Measurements from ENCODE around the gene CHIT1. TPM values are rescaled to one million over a fixed set of nuclear protein-coding genes. Genes with fewer than 3 reads are reported as not detected.

The CHIT1 gene
- total and polyA plus RNA-seq, 4 donors: 0.89 to 4.9 (median 2.0) TPM

DNA sequence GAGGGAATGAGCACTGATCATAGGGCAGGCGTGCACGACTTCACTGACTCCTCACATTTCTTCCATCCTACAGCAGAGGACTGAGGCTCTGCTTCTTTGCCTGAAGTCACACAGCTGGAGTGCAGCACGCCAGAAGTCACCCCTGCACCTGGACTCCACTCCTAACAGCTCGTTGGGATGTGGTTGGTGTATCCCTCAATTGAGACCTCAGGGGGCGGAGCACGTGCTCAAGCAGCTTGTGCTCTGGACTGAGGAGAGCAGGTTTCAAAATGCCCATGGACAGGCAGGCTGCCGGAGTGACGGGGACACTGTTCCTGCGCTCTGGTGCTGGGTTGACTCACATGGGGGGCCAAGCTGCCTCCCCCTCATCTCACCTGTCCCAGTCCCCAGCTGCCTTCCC is 13.9 kb downstream of the CHIT1 start:
- H3K9me3 ChIP-seq (ENCODE audit: control insufficient read depth in 4 of 4, insufficient read depth in 3 of 4, low read length in 3 of 4): no peaks in the 10 kb centered on the region
- no peak overlapping the region for H3K9ac ChIP-seq (ENCODE audit: insufficient read depth in 1 of 2, low read length in 2 of 2)
- WGBS, 2 donors: 65 to 78% methylated on average over 9 of the region's 9 CpGs
- no peaks in the 10 kb centered on the region for H3K4me1 ChIP-seq (ENCODE audit: control insufficient read depth in 5 of 5, insufficient read depth in 5 of 5, low read length in 5 of 5)
- H3K27me3 ChIP-seq (ENCODE audit: control insufficient read depth in 3 of 3, insufficient read depth in 3 of 3, low read length in 2 of 3): peaks cover 0 to 21% (median 2%) of the 10 kb centered on the region in 3 donors
- TF ChIP-seq, protein P1, sequence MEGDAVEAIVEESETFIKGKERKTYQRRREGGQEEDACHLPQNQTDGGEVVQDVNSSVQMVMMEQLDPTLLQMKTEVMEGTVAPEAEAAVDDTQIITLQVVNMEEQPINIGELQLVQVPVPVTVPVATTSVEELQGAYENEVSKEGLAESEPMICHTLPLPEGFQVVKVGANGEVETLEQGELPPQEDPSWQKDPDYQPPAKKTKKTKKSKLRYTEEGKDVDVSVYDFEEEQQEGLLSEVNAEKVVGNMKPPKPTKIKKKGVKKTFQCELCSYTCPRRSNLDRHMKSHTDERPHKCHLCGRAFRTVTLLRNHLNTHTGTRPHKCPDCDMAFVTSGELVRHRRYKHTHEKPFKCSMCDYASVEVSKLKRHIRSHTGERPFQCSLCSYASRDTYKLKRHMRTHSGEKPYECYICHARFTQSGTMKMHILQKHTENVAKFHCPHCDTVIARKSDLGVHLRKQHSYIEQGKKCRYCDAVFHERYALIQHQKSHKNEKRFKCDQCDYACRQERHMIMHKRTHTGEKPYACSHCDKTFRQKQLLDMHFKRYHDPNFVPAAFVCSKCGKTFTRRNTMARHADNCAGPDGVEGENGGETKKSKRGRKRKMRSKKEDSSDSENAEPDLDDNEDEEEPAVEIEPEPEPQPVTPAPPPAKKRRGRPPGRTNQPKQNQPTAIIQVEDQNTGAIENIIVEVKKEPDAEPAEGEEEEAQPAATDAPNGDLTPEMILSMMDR (IDR thresholded peaks at IDR 0.05; ENCODE audit: control extremely low read depth, extremely low read depth): no peak
- ATAC-seq (ENCODE audit: insufficient read depth, low FRiP score) (no peak), DNase-seq (peak in 1 of 3 donors; percentile 15)
- H3K36me3 ChIP-seq (ENCODE audit: control insufficient read depth in 4 of 4, insufficient read depth in 4 of 4, low read length in 4 of 4): no peaks in the 10 kb centered on the region
- H3K4me3 ChIP-seq: no peak overlapping the region
- no peak overlapping the region for H3K27ac ChIP-seq (ENCODE audit: low read depth in 1 of 2, low read length in 1 of 2)

DNA sequence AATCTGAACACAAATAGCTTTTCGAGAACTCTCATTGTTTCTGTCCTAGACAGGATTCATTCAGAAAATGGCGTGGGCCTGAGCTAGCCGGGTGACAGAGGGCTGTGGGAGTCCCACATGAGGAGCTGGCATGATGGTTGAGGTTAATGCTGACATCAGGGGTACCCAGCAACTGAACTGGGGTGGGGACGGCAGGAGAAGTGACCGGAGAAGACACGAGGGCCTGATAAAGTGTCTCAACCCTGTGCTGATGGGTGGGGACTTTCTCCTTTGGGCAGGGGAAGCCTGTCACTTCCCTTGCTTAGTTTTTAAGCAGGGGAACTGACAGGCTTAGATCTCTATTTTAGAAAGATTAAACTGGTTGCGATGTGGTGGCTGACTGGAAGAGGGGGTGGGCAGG is 14.6 kb downstream of the CHIT1 start:
- Histone ChIP-seq H3K4me1 (ENCODE audit: control insufficient read depth in 5 of 5, insufficient read depth in 5 of 5, low read length in 5 of 5) (no peaks in the 10 kb centered on the region), H3K9me3 (ENCODE audit: control insufficient read depth in 4 of 4, insufficient read depth in 3 of 4, low read length in 3 of 4) (no peaks in the 10 kb centered on the region), H3K27me3 (ENCODE audit: control insufficient read depth in 3 of 3, insufficient read depth in 3 of 3, low read length in 2 of 3) (peaks cover 0 to 19% (median 7%) of the 10 kb centered on the region in 3 donors), H3K36me3 (ENCODE audit: control insufficient read depth in 4 of 4, insufficient read depth in 4 of 4, low read length in 4 of 4) (no peaks in the 10 kb centered on the region), H3K9ac (ENCODE audit: insufficient read depth in 1 of 2, low read length in 2 of 2) (no peak overlapping the region), H3K4me3 (no peak overlapping the region), H3K27ac (ENCODE audit: low read depth in 1 of 2, low read length in 1 of 2) (no peak overlapping the region)
- WGBS, 2 donors: 58 to 72% methylated on average over 7 of the region's 7 CpGs
- TF ChIP-seq, protein P1 (IDR thresholded peaks at IDR 0.05; ENCODE audit: control extremely low read depth, extremely low read depth): no peak
- no peak for DNase-seq
- no peak for ATAC-seq (ENCODE audit: insufficient read depth, low FRiP score)

DNA sequence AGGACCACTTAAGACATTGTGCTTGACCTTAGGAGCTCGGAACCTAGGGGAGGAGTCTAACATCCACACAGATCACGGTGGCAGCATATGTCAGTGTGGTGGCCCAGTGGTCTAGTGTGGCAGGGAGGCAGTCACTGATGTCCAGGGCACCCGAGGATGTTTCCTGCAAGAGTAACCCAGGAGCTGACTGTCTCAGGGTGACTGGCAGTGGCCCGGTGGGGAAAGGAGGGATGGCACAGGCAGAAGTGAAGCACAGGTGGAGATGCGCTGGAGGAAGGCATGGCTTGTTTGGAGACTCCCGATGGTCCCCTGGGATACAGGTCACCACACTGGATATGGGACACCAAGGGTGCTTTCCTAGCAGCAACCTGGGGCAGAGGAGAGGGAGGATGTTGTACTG is 16.3 kb downstream of the CHIT1 start:
- H3K4me1 ChIP-seq (ENCODE audit: control insufficient read depth in 5 of 5, insufficient read depth in 5 of 5, low read length in 5 of 5): no peaks in the 10 kb centered on the region
- no peaks in the 10 kb centered on the region for H3K36me3 ChIP-seq (ENCODE audit: control insufficient read depth in 4 of 4, insufficient read depth in 4 of 4, low read length in 4 of 4)
- no peak for DNase-seq
- no peak overlapping the region for H3K27ac ChIP-seq (ENCODE audit: low read depth in 1 of 2, low read length in 1 of 2)
- WGBS, 2 donors: 76 to 79% methylated on average over 6 of the region's 6 CpGs
- H3K9me3 ChIP-seq (ENCODE audit: control insufficient read depth in 4 of 4, insufficient read depth in 3 of 4, low read length in 3 of 4): no peaks in the 10 kb centered on the region
- H3K4me3 ChIP-seq: no peak overlapping the region
- no peak for ATAC-seq (ENCODE audit: insufficient read depth, low FRiP score)
- H3K9ac ChIP-seq (ENCODE audit: insufficient read depth in 1 of 2, low read length in 2 of 2): no peak overlapping the region
- TF ChIP-seq, protein P1 (IDR thresholded peaks at IDR 0.05; ENCODE audit: control extremely low read depth, extremely low read depth): no peak
- H3K27me3 ChIP-seq (ENCODE audit: control insufficient read depth in 3 of 3, insufficient read depth in 3 of 3, low read length in 2 of 3): peaks cover 0 to 12% (median 4%) of the 10 kb centered on the region in 3 donors

DNA sequence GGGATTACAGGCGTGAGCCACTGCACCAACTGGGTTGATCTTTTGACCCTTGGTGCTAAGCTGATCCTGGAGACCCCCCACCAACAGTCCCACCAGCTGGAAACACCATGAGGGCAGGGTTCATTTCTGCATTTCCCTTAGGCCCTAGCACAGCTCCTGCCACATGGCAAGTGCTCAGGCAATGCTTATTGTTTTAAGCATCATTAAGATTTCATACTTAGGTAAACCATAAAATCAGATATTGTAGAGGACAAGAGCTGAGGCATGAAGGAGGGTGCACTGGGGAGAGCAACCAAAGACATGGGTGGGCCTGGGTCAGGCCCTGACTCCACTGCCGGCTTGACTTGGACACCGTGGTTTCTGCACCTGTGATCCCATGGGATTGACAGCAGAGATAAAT is 17.7 kb downstream of the CHIT1 start:
- H3K36me3 ChIP-seq (ENCODE audit: control insufficient read depth in 4 of 4, insufficient read depth in 4 of 4, low read length in 4 of 4): no peaks in the 10 kb centered on the region
- TF ChIP-seq, protein P1 (IDR thresholded peaks at IDR 0.05; ENCODE audit: control extremely low read depth, extremely low read depth): no peak
- WGBS, 2 donors: 91 to 96% methylated on average over 3 of the region's 3 CpGs
- H3K9ac ChIP-seq (ENCODE audit: insufficient read depth in 1 of 2, low read length in 2 of 2): no peak overlapping the region
- H3K9me3 ChIP-seq (ENCODE audit: control insufficient read depth in 4 of 4, insufficient read depth in 3 of 4, low read length in 3 of 4): no peaks in the 10 kb centered on the region
- H3K27me3 ChIP-seq (ENCODE audit: control insufficient read depth in 3 of 3, insufficient read depth in 3 of 3, low read length in 2 of 3): peaks cover 0 to 11% (median 4%) of the 10 kb centered on the region in 3 donors
- DNase-seq: no peak
- no peaks in the 10 kb centered on the region for H3K4me1 ChIP-seq (ENCODE audit: control insufficient read depth in 5 of 5, insufficient read depth in 5 of 5, low read length in 5 of 5)
- H3K4me3 ChIP-seq: no peak overlapping the region
- no peak overlapping the region for H3K27ac ChIP-seq (ENCODE audit: low read depth in 1 of 2, low read length in 1 of 2)
- ATAC-seq (ENCODE audit: insufficient read depth, low FRiP score): no peak
